Loucy (cell line): Measurements from ENCODE around the gene PLA2G4E.

Source experiments
- H2AFZ ChIP-seq: fragments of 200-600 bp; sonication (generic); 2 replicates; pipeline ENCODE4 v1.6.0; 2016; ENCODE audit warnings: antibody characterized with exemption, mild to moderate bottlenecking, low read length, moderate library complexity
- H3F3A ChIP-seq: fragments of 200-600 bp; 2 replicates; pipeline ENCODE4 v1.6.0; 2016; ENCODE audit warnings: antibody characterized with exemption, low read depth, mild to moderate bottlenecking
- H3K27me3 ChIP-seq: fragments of 200-600 bp; sonication (generic); 2 replicates; pipeline ENCODE4 v1.6.1; 2014; ENCODE audit warnings: low read length, mild to moderate bottlenecking; ENCODE audit not compliant: insufficient read depth, poor library complexity, severe bottlenecking
- H3K36me3 ChIP-seq: fragments of 200-600 bp; sonication (generic); 2 replicates; pipeline ENCODE4 v1.6.1; 2016; ENCODE audit warnings: low read length; ENCODE audit not compliant: insufficient read depth
- H3K4me1 ChIP-seq: fragments of 200-600 bp; sonication (generic); 2 replicates; pipeline ENCODE4 v1.5.1; 2014; ENCODE audit warnings: low read length, mild to moderate bottlenecking; ENCODE audit not compliant: insufficient read depth, poor library complexity, severe bottlenecking
- H3K4me2 ChIP-seq: fragments of 200-600 bp; sonication (generic); 2 replicates; pipeline ENCODE4 v1.6.0; 2014; ENCODE audit warnings: antibody characterized with exemption, low read length, low read depth, mild to moderate bottlenecking; ENCODE audit not compliant: poor library complexity, severe bottlenecking
- H3K4me3 ChIP-seq: fragments of 200-600 bp; sonication (generic); 2 replicates; pipeline ENCODE4 v1.5.1; 2014; ENCODE audit warnings: low read length, mild to moderate bottlenecking, mixed read lengths; ENCODE audit not compliant: poor library complexity, severe bottlenecking
- H3K79me2 ChIP-seq: fragments of 200-600 bp; sonication (generic); 2 replicates; pipeline ENCODE4 v1.6.1; 2014; ENCODE audit warnings: low read length; ENCODE audit not compliant: insufficient read depth
- H3K9ac ChIP-seq: fragments of 200-600 bp; sonication (generic); 2 replicates; pipeline ENCODE4 v1.6.0; 2014; ENCODE audit warnings: mild to moderate bottlenecking, low read depth, low read length, moderate library complexity; ENCODE audit not compliant: poor library complexity, severe bottlenecking
- H3K9me2 ChIP-seq: fragments of 200-600 bp; sonication (generic); replicated peaks from 2 replicates; pipeline ENCODE4 v1.6.1; 2016; ENCODE audit warnings: low read depth, low read length, mixed read lengths
- H3K9me3 ChIP-seq: fragments of 200-600 bp; sonication (generic); 2 replicates; pipeline ENCODE4 v1.6.1; 2014; ENCODE audit warnings: mild to moderate bottlenecking, antibody characterized with exemption, low read length, low read depth; ENCODE audit not compliant: insufficient read depth
- H4K20me1 ChIP-seq: fragments of 200-600 bp; sonication (generic); 2 replicates; pipeline ENCODE4 v1.6.0; 2014; ENCODE audit warnings: antibody characterized with exemption, low read length, mild to moderate bottlenecking; ENCODE audit not compliant: insufficient read depth, poor library complexity, severe bottlenecking
- CTCF ChIP-seq: fragments of 200-600 bp; sonication (generic); conservative IDR thresholded peaks from 2 replicates; pipeline ENCODE4 v1.5.1; 2014; ENCODE audit warnings: mild to moderate bottlenecking, antibody characterized with exemption, low read length
- EZH2phosphoT487 ChIP-seq: fragments of 200-600 bp; IDR thresholded peaks from 2 replicates; pipeline ENCODE4 v1.6.1; 2018; ENCODE audit warnings: antibody characterized with exemption, mild to moderate bottlenecking, moderate library complexity, borderline replicate concordance

The PLA2G4E gene

DNA sequence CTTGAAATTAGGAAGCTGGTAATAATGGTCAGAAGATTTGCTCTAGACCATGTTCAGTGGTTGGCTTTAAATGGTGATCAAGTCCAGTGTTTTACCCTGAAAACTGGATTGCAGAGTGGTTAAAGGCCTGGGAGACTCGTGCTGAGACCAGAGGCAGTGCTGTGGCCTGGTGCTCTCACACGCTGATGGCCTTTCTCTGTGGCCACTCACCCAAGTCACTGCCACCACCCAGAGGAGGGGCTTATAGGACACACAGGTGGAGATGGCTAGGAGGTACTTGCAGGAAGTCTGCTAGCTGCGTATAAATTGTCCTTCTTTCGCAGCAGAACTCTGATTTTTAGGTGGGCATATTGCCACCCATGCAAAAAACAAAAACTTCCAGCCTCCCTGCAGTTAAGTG, 42.3 kb downstream of the PLA2G4E start:
- Histone ChIP-seq H3K9ac (no peak overlapping the region), H3K79me2 (no peaks in the 10 kb centered on the region), H3K27me3 (no peaks in the 10 kb centered on the region), H3K4me2 (no peak overlapping the region), H3K36me3 (no peaks in the 10 kb centered on the region), H3F3A (no peaks in the 10 kb centered on the region), H3K4me3 (no peak overlapping the region), H2AFZ (no peak overlapping the region), H3K9me2 (no peaks in the 10 kb centered on the region), H3K9me3 (no peaks in the 10 kb centered on the region), H4K20me1 (no peaks in the 10 kb centered on the region), H3K4me1 (no peaks in the 10 kb centered on the region)
- TF ChIP-seq EZH2phosphoT487 (no peak), CTCF (no peak)

- Histone ChIP-seq H3K27me3 (no peaks in the 10 kb centered on the region), H3K36me3 (no peaks in the 10 kb centered on the region), H3K4me1 (peaks cover 3% of the 10 kb centered on the region)
Measured at GRCh38 chr15:41977757-41978383, 43.0 kb downstream of the PLA2G4E start.

GRCh38 chr15:41975669-41976068, 45.2 kb downstream of the PLA2G4E start:
- Histone ChIP-seq H3K9me2 (no peaks in the 10 kb centered on the region), H3K4me3 (no peak overlapping the region), H3K4me2 (no peak overlapping the region), H3K36me3 (no peaks in the 10 kb centered on the region), H3F3A (no peaks in the 10 kb centered on the region; the same call in 1 of the 2 replicates), H3K4me1 (peaks cover 16% of the 10 kb centered on the region), H3K9ac (no peak overlapping the region), H3K79me2 (no peaks in the 10 kb centered on the region), H3K27me3 (no peaks in the 10 kb centered on the region), H4K20me1 (peaks cover 7% of the 10 kb centered on the region), H2AFZ (no peak overlapping the region), H3K9me3 (no peaks in the 10 kb centered on the region)
- TF ChIP-seq EZH2phosphoT487 (no peak), CTCF (no peak)

More at GRCh38 chr15:41977757-41978383, 43.0 kb downstream of the PLA2G4E start:
- H2AFZ ChIP-seq: no peak overlapping the region
- H3K9me2 ChIP-seq: no peaks in the 10 kb centered on the region
- no peak overlapping the region for H3K4me3 ChIP-seq
- no peak overlapping the region for H3K4me2 ChIP-seq
- no peaks in the 10 kb centered on the region for H3K9me3 ChIP-seq
- no peaks in the 10 kb centered on the region for H4K20me1 ChIP-seq
- no peak for TF ChIP-seq CTCF
- no peak for TF ChIP-seq EZH2phosphoT487
- H3K79me2 ChIP-seq: no peaks in the 10 kb centered on the region
- no peaks in the 10 kb centered on the region for H3F3A ChIP-seq
- H3K9ac ChIP-seq: no peak overlapping the region
